ENCODE measurements around the gene SETDB1. TPM values are rescaled to one million over a fixed set of nuclear protein-coding genes. Genes with fewer than 3 reads are reported as not detected.
"Not testable (repeated sequence)": the region's sequence is repeated elsewhere in the genome, so short reads cannot be mapped to it uniquely, and the experiment has no call there.

Gene SETDB1
- polyA plus RNA-seq (39.1 and 51.1 TPM in 2 replicates), polyA minus RNA-seq (76.9 and 79.6 TPM in 2 replicates)

DNA sequence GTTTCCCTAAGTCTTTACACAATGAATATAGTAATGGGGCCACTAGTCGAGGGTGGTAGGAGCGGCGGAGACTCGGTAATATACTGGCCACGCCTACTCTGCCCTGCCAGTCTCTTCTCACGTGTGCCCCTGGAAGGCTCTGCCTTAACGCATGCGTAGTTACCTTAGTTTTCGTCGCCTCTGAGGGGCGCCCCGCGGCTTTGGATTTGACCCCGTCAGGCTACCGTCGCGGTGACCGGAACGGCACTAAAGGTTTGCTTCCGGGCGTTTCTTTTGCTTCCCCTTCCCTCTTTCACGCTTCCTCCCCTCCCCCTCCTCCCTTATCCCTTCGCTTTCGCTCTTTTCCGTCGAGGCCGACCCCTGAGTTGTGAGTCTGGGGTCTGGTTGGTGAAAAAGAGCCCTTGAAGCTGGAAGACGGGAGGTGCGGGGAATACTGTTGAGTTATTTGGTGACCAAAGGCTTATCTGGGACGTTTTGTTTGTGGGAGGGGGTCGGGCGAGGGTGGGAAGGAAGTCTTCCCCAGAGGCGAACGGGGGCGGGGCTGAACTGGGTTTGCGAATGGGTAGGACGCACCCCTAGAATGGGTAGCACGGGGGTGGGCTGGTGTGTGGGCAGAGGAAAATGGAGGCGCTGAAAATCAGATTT lies at the start of gene SETDB1:
SETDB1 (plus strand) TSS at position 267 of the 645 bp plus-strand sequence. CDS start 1,352 bp downstream, outside the sequence.
- H3K27ac ChIP-seq (ENCODE audit: low read length), result peak within 1 kb of the TSS; percentile 86
- no peaks in the 10 kb centered on the region for H4K20me1 ChIP-seq (ENCODE audit: insufficient read depth)
- no peaks in the 10 kb centered on the region for H3K27me3 ChIP-seq (ENCODE audit: insufficient read depth, low read depth, low read length)

DNA sequence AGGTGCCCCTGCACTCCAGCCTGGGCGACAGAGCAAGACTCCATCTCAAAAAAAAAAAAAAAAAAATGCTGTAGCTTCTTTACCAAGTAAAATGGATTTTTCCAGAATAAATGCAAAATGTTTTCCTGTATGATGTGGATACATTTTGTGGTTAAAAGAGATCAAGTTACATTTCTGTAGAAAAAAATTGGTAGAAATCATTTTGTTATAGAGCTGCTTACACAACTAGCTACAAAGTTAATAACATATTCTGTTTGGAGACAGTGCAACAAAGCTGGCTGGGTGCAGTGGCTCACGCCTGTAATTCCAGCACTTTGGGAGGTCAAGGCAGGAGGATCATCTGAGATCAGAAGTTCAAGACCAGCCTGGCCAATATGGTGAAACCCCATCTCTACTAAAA lies 47.2 kb upstream of the SETDB1 start:
- not testable (repeated sequence) for H3K9me2 ChIP-seq (ENCODE audit: insufficient read depth, low read length); H3K27ac ChIP-seq (ENCODE audit: low read length); H3K27me3 ChIP-seq (ENCODE audit: insufficient read depth, low read depth, low read length); H3K4me2 ChIP-seq (ENCODE audit: low read length); H3K4me3 ChIP-seq (ENCODE audit: low read length); H3F3A ChIP-seq (ENCODE audit: insufficient read depth, low read length, poor library complexity, severe bottlenecking); H4K20me1 ChIP-seq (ENCODE audit: insufficient read depth); H2AFZ ChIP-seq (ENCODE audit: low read depth, low read length); H3K36me3 ChIP-seq (ENCODE audit: insufficient read depth, low read length); H3K9me3 ChIP-seq (ENCODE audit: low read length); H3K9ac ChIP-seq (ENCODE audit: low read length)
- H3K79me2 ChIP-seq (replicated peaks; ENCODE audit: insufficient read depth, low read length), result peaks cover 22% of the 10 kb centered on the region

More for the DNA sequence above, at the start of gene SETDB1:
- Histone ChIP-seq H3K4me3 (ENCODE audit: low read length) (peak within 1 kb of the TSS; percentile 73), H3K79me2 (replicated peaks; ENCODE audit: insufficient read depth, low read length) (peaks cover 10% of the 10 kb centered on the region), H3K9me2 (ENCODE audit: insufficient read depth, low read length) (no peaks in the 10 kb centered on the region), H3K9ac (ENCODE audit: low read length) (peak within 1 kb of the TSS; percentile 88), H2AFZ (ENCODE audit: low read depth, low read length) (peak within 1 kb of the TSS; percentile 96), H3K9me3 (ENCODE audit: low read length) (no peaks in the 10 kb centered on the region), H3K4me2 (ENCODE audit: low read length) (peak within 1 kb of the TSS; percentile 95), H3K36me3 (ENCODE audit: insufficient read depth, low read length) (peaks cover 6% of the 10 kb centered on the region), H3F3A (ENCODE audit: insufficient read depth, low read length, poor library complexity, severe bottlenecking) (no peaks in the 10 kb centered on the region)
- TF ChIP-seq POLR2AphosphoS5 (IDR thresholded peaks at IDR 0.05), result peak; percentile 80
- peak; percentile 29 for TF ChIP-seq RAD21 (conservative IDR thresholded peaks at IDR 0.05)
- TF ChIP-seq, protein P1, sequence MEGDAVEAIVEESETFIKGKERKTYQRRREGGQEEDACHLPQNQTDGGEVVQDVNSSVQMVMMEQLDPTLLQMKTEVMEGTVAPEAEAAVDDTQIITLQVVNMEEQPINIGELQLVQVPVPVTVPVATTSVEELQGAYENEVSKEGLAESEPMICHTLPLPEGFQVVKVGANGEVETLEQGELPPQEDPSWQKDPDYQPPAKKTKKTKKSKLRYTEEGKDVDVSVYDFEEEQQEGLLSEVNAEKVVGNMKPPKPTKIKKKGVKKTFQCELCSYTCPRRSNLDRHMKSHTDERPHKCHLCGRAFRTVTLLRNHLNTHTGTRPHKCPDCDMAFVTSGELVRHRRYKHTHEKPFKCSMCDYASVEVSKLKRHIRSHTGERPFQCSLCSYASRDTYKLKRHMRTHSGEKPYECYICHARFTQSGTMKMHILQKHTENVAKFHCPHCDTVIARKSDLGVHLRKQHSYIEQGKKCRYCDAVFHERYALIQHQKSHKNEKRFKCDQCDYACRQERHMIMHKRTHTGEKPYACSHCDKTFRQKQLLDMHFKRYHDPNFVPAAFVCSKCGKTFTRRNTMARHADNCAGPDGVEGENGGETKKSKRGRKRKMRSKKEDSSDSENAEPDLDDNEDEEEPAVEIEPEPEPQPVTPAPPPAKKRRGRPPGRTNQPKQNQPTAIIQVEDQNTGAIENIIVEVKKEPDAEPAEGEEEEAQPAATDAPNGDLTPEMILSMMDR (IDR thresholded peaks at IDR 0.05; ENCODE audit: poor library complexity, severe bottlenecking), result peak; percentile 40
- no peak for TF ChIP-seq EZH2 (IDR thresholded peaks at IDR 0.05; ENCODE audit: borderline replicate concordance, insufficient read depth, low read length, poor library complexity, severe bottlenecking)
- TF ChIP-seq, protein P2, sequence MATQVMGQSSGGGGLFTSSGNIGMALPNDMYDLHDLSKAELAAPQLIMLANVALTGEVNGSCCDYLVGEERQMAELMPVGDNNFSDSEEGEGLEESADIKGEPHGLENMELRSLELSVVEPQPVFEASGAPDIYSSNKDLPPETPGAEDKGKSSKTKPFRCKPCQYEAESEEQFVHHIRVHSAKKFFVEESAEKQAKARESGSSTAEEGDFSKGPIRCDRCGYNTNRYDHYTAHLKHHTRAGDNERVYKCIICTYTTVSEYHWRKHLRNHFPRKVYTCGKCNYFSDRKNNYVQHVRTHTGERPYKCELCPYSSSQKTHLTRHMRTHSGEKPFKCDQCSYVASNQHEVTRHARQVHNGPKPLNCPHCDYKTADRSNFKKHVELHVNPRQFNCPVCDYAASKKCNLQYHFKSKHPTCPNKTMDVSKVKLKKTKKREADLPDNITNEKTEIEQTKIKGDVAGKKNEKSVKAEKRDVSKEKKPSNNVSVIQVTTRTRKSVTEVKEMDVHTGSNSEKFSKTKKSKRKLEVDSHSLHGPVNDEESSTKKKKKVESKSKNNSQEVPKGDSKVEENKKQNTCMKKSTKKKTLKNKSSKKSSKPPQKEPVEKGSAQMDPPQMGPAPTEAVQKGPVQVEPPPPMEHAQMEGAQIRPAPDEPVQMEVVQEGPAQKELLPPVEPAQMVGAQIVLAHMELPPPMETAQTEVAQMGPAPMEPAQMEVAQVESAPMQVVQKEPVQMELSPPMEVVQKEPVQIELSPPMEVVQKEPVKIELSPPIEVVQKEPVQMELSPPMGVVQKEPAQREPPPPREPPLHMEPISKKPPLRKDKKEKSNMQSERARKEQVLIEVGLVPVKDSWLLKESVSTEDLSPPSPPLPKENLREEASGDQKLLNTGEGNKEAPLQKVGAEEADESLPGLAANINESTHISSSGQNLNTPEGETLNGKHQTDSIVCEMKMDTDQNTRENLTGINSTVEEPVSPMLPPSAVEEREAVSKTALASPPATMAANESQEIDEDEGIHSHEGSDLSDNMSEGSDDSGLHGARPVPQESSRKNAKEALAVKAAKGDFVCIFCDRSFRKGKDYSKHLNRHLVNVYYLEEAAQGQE (IDR thresholded peaks at IDR 0.05; ENCODE audit: borderline replicate concordance), result peak; percentile 60
- peak; percentile 77 for TF ChIP-seq MXI1 (conservative IDR thresholded peaks at IDR 0.05; ENCODE audit: poor library complexity, severe bottlenecking)
- TF ChIP-seq SMC3 (conservative IDR thresholded peaks at IDR 0.05; ENCODE audit: poor library complexity), result peak; percentile 32
- peak; percentile 35 for TF ChIP-seq TAF1 (IDR thresholded peaks at IDR 0.05; ENCODE audit: low read depth)
- peak; percentile 61 for TF ChIP-seq EP300 (conservative IDR thresholded peaks at IDR 0.05; ENCODE audit: poor library complexity, severe bottlenecking)

Data from neural cell (in vitro differentiated cells).